H1 (cell line): Measurements from ENCODE around the gene TMEM176B. TPM values are rescaled to one million over a fixed set of nuclear protein-coding genes. Genes with fewer than 3 reads are reported as not detected.

ENCODE experiments used
- JUND ChIP-seq: IDR thresholded peaks from 2 replicates; pipeline ENCODE4 v1.6.1; 2011; ENCODE audit warnings: mild to moderate bottlenecking, improper control_type of control experiment, low read length
- SAP30 ChIP-seq: fragments of 300-600 bp; sonication (generic); IDR thresholded peaks from 2 replicates; pipeline ENCODE4 v1.7.1; 2012; ENCODE audit warnings: low read length, moderate library complexity, mild to moderate bottlenecking, inconsistent platforms; ENCODE audit not compliant: insufficient read depth, insufficient replicate concordance
- SUZ12 ChIP-seq: fragments of 200-600 bp; sonication (generic); IDR thresholded peaks from 2 replicates; pipeline ENCODE4 v1.6.1; 2012; ENCODE audit warnings: mild to moderate bottlenecking, inconsistent platforms, low read length, moderate library complexity, mixed read lengths
- polyA plus RNA-seq, 7 experiments: library from polyadenylated mRNA; depleted of rRNA in 3 of 7; stranded (reverse) in 5 of 7; unstranded in 2 of 7; fragments of >200 nt in 5 of 7; fragments of 200-250 nt in 2 of 7; gene quantifications; 1 replicate in 5 of 7; 2 replicates in 1 of 7; 4 replicates in 1 of 7; pipeline versions ENCODE4 v1.2.1 to v1.2.3, GENCODE V29; 2011 to 2013; ENCODE audit warnings: missing spikeins in 2 of 7, mixed read lengths in 2 of 7
- total RNA-seq: library from RNA; stranded (reverse); fragmentation: NEBNext Ultra II Directional; extraction: Animal tissue kit (Norgen Biotek cat#: 25700); gene quantifications from 2 replicates; pipeline ENCODE4 v1.2.1, GENCODE V29; 2021

TMEM176B gene
- total and polyA plus RNA-seq, 2 of the 8 experiments (the other 6 are each of a cell fraction or from before 2014, with no cell fraction given) = 1.2 to 2.1 TPM

GRCh38 chr7:150818971-150819370 lies 18.8 kb upstream of the TMEM176B start (continued):
- TF ChIP-seq SAP30 (no peak), JUND (no peak), SUZ12 (no peak)
